ENCODE results near the gene SMDT1.

SMDT1 gene

GRCh38 chr22:42064629-42065028, 14.9 kb upstream of the SMDT1 start:
- DNase-seq = no peak
- Histone ChIP-seq H3K27me3 (no peaks in the 10 kb centered on the region), H3K36me3 (peaks cover 9% of the 10 kb centered on the region), H3K9me3 (no peaks in the 10 kb centered on the region), H3K4me1 (no peaks in the 10 kb centered on the region), H3K4me3 (ENCODE audit: low read depth, low read length) (no peak overlapping the region)
- TF ChIP-seq CTCF (IDR thresholded peaks at IDR 0.05; ENCODE audit: low read depth, low read length) = no peak

- no peaks in the 10 kb centered on the region; the same call in 1 of the 2 replicates for H3K4me1 ChIP-seq
- DNase-seq = no peak
- H3K4me3 ChIP-seq (ENCODE audit: low read depth, low read length) = no peak overlapping the region
- H3K36me3 ChIP-seq = peaks cover 7% of the 10 kb centered on the region
- H3K27me3 ChIP-seq = no peaks in the 10 kb centered on the region
- TF ChIP-seq CTCF (IDR thresholded peaks at IDR 0.05; ENCODE audit: low read depth, low read length) = no peak
- H3K9me3 ChIP-seq = no peaks in the 10 kb centered on the region
Measured at GRCh38 chr22:42065438-42066125, 13.9 kb upstream of the SMDT1 start.

- no peak for DNase-seq
- Histone ChIP-seq H3K36me3 (peaks cover 7% of the 10 kb centered on the region), H3K27me3 (no peaks in the 10 kb centered on the region), H3K9me3 (no peaks in the 10 kb centered on the region), H3K4me1 (peaks cover 3% of the 10 kb centered on the region; the same call in 1 of the 2 replicates), H3K4me3 (ENCODE audit: low read depth, low read length) (no peak overlapping the region)
- TF ChIP-seq CTCF (IDR thresholded peaks at IDR 0.05; ENCODE audit: low read depth, low read length) = no peak
Measured at GRCh38 chr22:42066126-42066761, 13.3 kb upstream of the SMDT1 start.

- no peak overlapping the region for H3K4me3 ChIP-seq (ENCODE audit: low read depth, low read length)
- DNase-seq = no peak
- no peak for TF ChIP-seq CTCF (IDR thresholded peaks at IDR 0.05; ENCODE audit: low read depth, low read length)
- no peaks in the 10 kb centered on the region for H3K27me3 ChIP-seq
- H3K9me3 ChIP-seq = no peaks in the 10 kb centered on the region
- peaks cover 3% of the 10 kb centered on the region; the same call in 1 of the 2 replicates for H3K4me1 ChIP-seq
- H3K36me3 ChIP-seq = peaks cover 7% of the 10 kb centered on the region
Measured at GRCh38 chr22:42066937-42067336, 12.6 kb upstream of the SMDT1 start.

GRCh38 chr22:42067671-42068251, 11.7 kb upstream of the SMDT1 start:
- H3K4me3 ChIP-seq (ENCODE audit: low read depth, low read length) = no peak overlapping the region
- no peaks in the 10 kb centered on the region for H3K27me3 ChIP-seq
- TF ChIP-seq CTCF (IDR thresholded peaks at IDR 0.05; ENCODE audit: low read depth, low read length) = no peak
- peaks cover 7% of the 10 kb centered on the region for H3K36me3 ChIP-seq
- peaks cover 3% of the 10 kb centered on the region; the same call in 1 of the 2 replicates for H3K4me1 ChIP-seq
- no peaks in the 10 kb centered on the region for H3K9me3 ChIP-seq
- no peak for DNase-seq

GRCh38 chr22:42068291-42068690, 11.2 kb upstream of the SMDT1 start:
- Histone ChIP-seq H3K9me3 (no peaks in the 10 kb centered on the region), H3K36me3 (peaks cover 7% of the 10 kb centered on the region), H3K4me3 (ENCODE audit: low read depth, low read length) (no peak overlapping the region), H3K27me3 (no peaks in the 10 kb centered on the region), H3K4me1 (peaks cover 3% of the 10 kb centered on the region; the same call in 1 of the 2 replicates)
- DNase-seq = no peak
- no peak for TF ChIP-seq CTCF (IDR thresholded peaks at IDR 0.05; ENCODE audit: low read depth, low read length)
